Measurements from ENCODE around the gene SLC30A4. TPM values are rescaled to one million over a fixed set of nuclear protein-coding genes. Genes with fewer than 3 reads are reported as not detected.

SLC30A4 gene
- total and polyA plus RNA-seq, 2 of the 4 experiments (the other 2 are of a cell fraction), result 2.1 to 5.6 TPM

DNA sequence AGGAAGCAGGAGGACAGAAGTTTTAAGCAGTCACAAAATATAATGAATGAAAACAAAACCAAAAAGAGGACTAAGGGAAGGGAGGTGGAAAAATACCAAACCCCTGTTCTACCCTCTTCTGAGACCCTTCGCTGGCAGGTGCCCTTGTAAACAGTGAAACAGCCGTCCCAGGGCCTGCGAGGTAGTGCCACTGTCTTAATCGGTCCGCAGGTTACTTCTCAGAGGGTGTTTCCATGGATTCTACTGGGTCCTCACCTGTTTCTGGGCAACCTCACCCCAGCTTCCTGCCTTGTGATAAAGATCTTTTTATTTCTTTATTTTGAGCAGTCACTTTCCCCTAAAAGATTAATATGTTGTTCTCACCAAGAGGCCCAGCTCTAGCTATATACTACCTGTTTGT, 65.3 kb downstream of the SLC30A4 start (continued):
- TF ChIP-seq MAZ (IDR thresholded peaks at IDR 0.05; ENCODE audit: borderline replicate concordance, low read depth, low read length), result no peak

DNA sequence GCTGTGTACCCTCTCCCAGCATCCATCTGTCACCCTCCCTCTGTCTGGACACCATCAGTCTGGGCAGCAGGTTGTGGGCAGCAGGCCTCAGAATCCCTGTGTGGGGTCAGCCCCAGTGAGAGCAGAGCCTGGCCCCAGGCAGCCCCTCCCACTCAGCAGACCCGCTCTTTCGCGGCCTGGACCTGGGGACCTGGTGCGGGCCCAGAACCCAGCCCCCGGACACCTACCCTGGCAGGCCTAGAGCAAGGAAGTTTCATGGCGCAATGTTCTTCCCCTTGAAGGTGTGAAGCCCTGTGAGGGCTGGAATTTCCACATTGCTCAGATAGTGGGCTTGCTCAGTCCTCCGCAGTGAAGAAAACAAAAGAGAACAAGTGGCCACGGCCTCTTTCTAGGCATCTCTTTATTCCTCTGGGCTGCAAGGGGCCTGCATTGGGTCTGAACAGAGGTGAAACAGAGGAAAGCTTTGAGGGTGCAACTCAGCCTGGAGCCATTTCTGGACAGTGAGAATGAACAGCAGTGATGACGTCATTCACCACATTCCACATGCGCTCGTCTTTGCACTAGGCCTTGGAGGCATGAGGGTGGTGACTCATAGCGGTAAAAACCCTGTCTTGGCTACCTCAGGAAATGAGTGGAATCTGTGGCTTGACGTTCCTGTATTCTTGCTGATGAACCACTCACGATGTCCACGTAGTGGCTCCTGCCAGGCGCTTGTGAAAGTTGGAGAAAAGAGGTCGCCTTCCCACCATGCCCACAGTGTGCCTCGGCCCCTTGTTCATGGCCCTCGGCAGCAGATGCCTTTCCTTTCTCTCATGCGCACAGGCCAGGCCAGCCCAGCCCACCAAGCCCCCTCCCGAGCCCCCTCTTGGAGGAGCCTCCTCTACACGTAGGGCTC, 66.1 kb downstream of the SLC30A4 start:
- in situ Hi-C loops (cut with MboI; ENCODE audit: low sequenced_read_pairs), result loop anchor here (10.0 kb wide), 1 partner anchor 158 kb away; no protein-coding TSS in a partner anchor
- Histone ChIP-seq H2AFZ (replicated peaks; ENCODE audit: low read length, poor library complexity) (peak overlapping the region; percentile 74), H2BK20ac (ENCODE audit: low read depth, low read length) (peak overlapping the region; percentile 95), H4K20me1 (ENCODE audit: insufficient read depth, low read length) (no peaks in the 10 kb centered on the region), H3K4ac (ENCODE audit: low read depth, low read length) (peak overlapping the region; percentile 96), H3K9ac (ENCODE audit: low read depth, low read length) (no peak overlapping the region), H2AK9ac (replicated peaks; ENCODE audit: low read depth, low read length, poor library complexity) (peak overlapping the region; percentile 79), H3K18ac (ENCODE audit: low read depth, low read length) (peak overlapping the region; percentile 15), H3K4me2 (ENCODE audit: low read depth, low read length) (no peak overlapping the region), H4K5ac (ENCODE audit: low read depth, low read length) (peak overlapping the region; percentile 15), H3K23ac (ENCODE audit: low read depth, low read length) (peak overlapping the region; percentile 70), H4K8ac (ENCODE audit: low read depth in 2 of 2, low read length in 2 of 2) (peak overlapping the region; percentile 26 to 76), H2BK5ac (ENCODE audit: low read depth, low read length, poor library complexity, severe bottlenecking) (peak overlapping the region; percentile 90), H3K4me3 (ENCODE audit: insufficient read depth, low read depth, low read length) (no peak overlapping the region), H2BK120ac (ENCODE audit: low read depth, low read length) (peak overlapping the region; percentile 90), H3K79me1 (ENCODE audit: low read depth in 1 of 2, low read length in 2 of 2) (no peaks in the 10 kb centered on the region; a peak in 1 of 4 replicates), H2BK15ac (ENCODE audit: low read depth, low read length) (peak overlapping the region; percentile 80; the same call in 2 of the 3 replicates), H3K14ac (replicated peaks; ENCODE audit: low read depth, low read length) (peak overlapping the region; percentile 80), H3K56ac (ENCODE audit: extremely low read depth, insufficient read depth, low read length) (no peak overlapping the region), H3K9me3 (ENCODE audit: control insufficient read depth, insufficient read depth, low read length) (no peaks in the 10 kb centered on the region), H3K27me3 (ENCODE audit: control insufficient read depth, insufficient read depth, low read length) (no peaks in the 10 kb centered on the region), H4K91ac (ENCODE audit: insufficient read depth, low read depth, low read length) (peak overlapping the region; percentile 94), H3K4me1 (ENCODE audit: control insufficient read depth, insufficient read depth, low read length) (peaks cover 19% of the 10 kb centered on the region), H2AK5ac (ENCODE audit: low read depth, low read length) (peak overlapping the region; percentile 93), H3K27ac (ENCODE audit: insufficient read depth, low read length) (peak overlapping the region; percentile 58), H3K9me1 (ENCODE audit: insufficient read depth, low read length) (no peaks in the 10 kb centered on the region; the same call in none of the 2 replicates), H3K36me3 (ENCODE audit: control insufficient read depth, insufficient read depth, low read length) (no peaks in the 10 kb centered on the region)
- ChIA-PET CTCF (interaction anchor here (0.8 to 3.8 kb wide), 12 partner anchors 13 to 156 kb away, joined by 3 to 48 read pairs (median 5); a partner anchor contains a TSS), POLR2A (ENCODE audit: unreplicated experiment) (interaction anchor here (0.6 kb wide), 1 partner anchor 25 kb away, joined by 5 read pairs; no protein-coding TSS in a partner anchor)
- DNase-seq (peak; percentile 100), ATAC-seq (ENCODE audit: low read depth) (peak; percentile 64)
- intact Hi-C loops (cut with micrococcal nuclease), result loop anchor here (1.0 kb wide), 5 partner anchors 26 to 293 kb away; no protein-coding TSS in a partner anchor
- WGBS, 2 experiments (ENCODE audit: extremely low coverage in 2 of 2, insufficient read length in 1 of 2), result 56% methylated on average over 2 of the region's 22 CpGs; no CpG with 5 or more reads in 1 of the 2 experiments
- no TSS peak for BruUV-seq (replicated peaks)
- dilution Hi-C loops (cut with HindIII; ENCODE audit: low sequenced_read_pairs, unreplicated experiment), result no loop called here
- TF ChIP-seq CHD1 (IDR thresholded peaks at IDR 0.05; ENCODE audit: low read depth, low read length) (no peak), NFE2L2 (IDR thresholded peaks at IDR 0.05; ENCODE audit: low read depth, low read length) (peak; percentile 65; the same call in 1 of the 2 replicates), BHLHE40 (IDR thresholded peaks at IDR 0.05; ENCODE audit: low read depth, low read length) (peak; percentile 85), SMC3 (IDR thresholded peaks at IDR 0.05; ENCODE audit: low read depth, low read length) (no peak), CEBPB (IDR thresholded peaks at IDR 0.05; ENCODE audit: low read depth, low read length) (peak; percentile 55), FOS (IDR thresholded peaks at IDR 0.05; ENCODE audit: low read depth, low read length) (peak; percentile 100), MAZ (IDR thresholded peaks at IDR 0.05; ENCODE audit: borderline replicate concordance, low read depth, low read length) (peak; percentile 53), RFX5 (IDR thresholded peaks at IDR 0.05; ENCODE audit: low read depth, low read length) (no peak), MXI1 (IDR thresholded peaks at IDR 0.05; ENCODE audit: borderline replicate concordance, low read depth, low read length) (0 out of 2 replicates have a peak, but pooled peaks have one; percentile 53), RAD21 (IDR thresholded peaks at IDR 0.05; ENCODE audit: low read length) (no peak; the same call in 1 of the 2 replicates)
- TF ChIP-seq, protein P1, sequence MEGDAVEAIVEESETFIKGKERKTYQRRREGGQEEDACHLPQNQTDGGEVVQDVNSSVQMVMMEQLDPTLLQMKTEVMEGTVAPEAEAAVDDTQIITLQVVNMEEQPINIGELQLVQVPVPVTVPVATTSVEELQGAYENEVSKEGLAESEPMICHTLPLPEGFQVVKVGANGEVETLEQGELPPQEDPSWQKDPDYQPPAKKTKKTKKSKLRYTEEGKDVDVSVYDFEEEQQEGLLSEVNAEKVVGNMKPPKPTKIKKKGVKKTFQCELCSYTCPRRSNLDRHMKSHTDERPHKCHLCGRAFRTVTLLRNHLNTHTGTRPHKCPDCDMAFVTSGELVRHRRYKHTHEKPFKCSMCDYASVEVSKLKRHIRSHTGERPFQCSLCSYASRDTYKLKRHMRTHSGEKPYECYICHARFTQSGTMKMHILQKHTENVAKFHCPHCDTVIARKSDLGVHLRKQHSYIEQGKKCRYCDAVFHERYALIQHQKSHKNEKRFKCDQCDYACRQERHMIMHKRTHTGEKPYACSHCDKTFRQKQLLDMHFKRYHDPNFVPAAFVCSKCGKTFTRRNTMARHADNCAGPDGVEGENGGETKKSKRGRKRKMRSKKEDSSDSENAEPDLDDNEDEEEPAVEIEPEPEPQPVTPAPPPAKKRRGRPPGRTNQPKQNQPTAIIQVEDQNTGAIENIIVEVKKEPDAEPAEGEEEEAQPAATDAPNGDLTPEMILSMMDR (conservative IDR thresholded peaks at IDR 0.05; ENCODE audit: low read depth, low read length), result no peak
